Measurements from ENCODE around the gene LRRC61.

DNA sequence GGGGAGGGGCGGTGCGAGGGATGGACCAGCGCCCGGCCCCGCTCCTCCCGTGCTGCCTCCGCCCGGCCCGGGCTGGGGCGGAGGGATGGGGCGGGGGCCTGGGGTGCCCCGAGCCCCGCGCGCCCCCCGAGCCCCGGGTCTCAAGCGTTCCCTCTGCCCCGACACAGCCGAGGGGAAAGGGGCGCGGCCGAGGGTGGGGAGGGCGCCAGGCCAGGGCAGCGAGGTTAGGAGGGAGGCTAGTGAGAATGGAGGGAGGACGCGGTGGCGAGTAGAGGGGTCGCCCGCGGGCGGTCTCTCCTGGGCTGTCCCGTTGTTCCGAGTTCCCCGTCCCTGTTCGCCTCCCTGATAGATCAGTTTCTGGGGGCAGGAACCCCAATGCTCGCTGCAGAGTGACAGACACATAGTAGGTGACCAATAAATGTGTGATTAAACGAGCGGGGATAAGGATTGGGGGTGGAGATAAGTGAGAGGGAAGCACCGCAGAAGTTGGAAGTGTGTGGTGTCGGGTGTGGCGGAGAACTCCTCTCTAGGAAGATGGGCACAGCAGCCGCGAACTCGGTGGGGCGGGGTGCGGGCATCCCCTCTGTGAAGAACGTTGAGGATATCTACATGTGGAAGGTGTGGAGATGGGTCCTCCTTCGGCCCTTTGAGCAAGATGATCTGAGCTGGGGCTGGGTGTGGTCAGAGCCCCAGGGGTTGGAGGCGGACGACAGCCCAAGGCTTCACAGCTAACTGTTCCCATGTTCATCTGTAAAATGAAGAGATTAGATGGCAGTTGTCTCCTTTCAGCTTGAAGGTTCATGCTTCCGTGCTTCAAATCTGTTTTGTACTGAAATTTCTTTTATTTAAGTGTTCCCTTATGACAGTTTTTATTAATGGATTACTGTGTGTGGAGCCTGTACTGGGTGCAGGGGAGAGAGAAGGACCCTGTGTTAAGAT, 56.6 kb downstream of the LRRC61 start:
- TF ChIP-seq, protein P1, sequence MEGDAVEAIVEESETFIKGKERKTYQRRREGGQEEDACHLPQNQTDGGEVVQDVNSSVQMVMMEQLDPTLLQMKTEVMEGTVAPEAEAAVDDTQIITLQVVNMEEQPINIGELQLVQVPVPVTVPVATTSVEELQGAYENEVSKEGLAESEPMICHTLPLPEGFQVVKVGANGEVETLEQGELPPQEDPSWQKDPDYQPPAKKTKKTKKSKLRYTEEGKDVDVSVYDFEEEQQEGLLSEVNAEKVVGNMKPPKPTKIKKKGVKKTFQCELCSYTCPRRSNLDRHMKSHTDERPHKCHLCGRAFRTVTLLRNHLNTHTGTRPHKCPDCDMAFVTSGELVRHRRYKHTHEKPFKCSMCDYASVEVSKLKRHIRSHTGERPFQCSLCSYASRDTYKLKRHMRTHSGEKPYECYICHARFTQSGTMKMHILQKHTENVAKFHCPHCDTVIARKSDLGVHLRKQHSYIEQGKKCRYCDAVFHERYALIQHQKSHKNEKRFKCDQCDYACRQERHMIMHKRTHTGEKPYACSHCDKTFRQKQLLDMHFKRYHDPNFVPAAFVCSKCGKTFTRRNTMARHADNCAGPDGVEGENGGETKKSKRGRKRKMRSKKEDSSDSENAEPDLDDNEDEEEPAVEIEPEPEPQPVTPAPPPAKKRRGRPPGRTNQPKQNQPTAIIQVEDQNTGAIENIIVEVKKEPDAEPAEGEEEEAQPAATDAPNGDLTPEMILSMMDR (IDR thresholded peaks at IDR 0.05; ENCODE audit: insufficient read depth, low read length, poor library complexity, severe bottlenecking): no peak
- no peak for TF ChIP-seq EZH2phosphoT487 (conservative IDR thresholded peaks at IDR 0.05; ENCODE audit: low read length)

Measured in SU-DHL-6 (cell line).